Measurements from ENCODE around the gene IL17D.

Gene IL17D

GRCh38 chr13:20699715-20700114 lies 3.8 kb upstream of the IL17D start:
- no peak overlapping the region for H3K4me3 ChIP-seq (ENCODE audit: low read depth, low read length)
- H3K79me2 ChIP-seq (ENCODE audit: control insufficient read depth, insufficient read depth, low read length, poor library complexity), result peaks cover 3% of the 10 kb centered on the region
- H3K79me1 ChIP-seq (ENCODE audit: low read length), result peaks cover 5% of the 10 kb centered on the region
- no peak overlapping the region for H4K91ac ChIP-seq (ENCODE audit: low read depth, low read length)
- no peaks in the 10 kb centered on the region for H3K27me3 ChIP-seq (ENCODE audit: insufficient read depth, low read length)
- no peak overlapping the region for H2AK5ac ChIP-seq (ENCODE audit: low read length)
- no peak overlapping the region for H2AFZ ChIP-seq (ENCODE audit: insufficient read depth, low read length, poor library complexity)
- peak; percentile 32 to 40 for DNase-seq
- no peaks in the 10 kb centered on the region for H3K9me3 ChIP-seq (ENCODE audit: insufficient read depth, low read depth, low read length)
- H3K9ac ChIP-seq (ENCODE audit: low read length), result no peak overlapping the region
- no peak overlapping the region for H3K23ac ChIP-seq (ENCODE audit: low read length)
- H3K18ac ChIP-seq (ENCODE audit: low read length), result no peak overlapping the region
- no peak overlapping the region for H4K8ac ChIP-seq (ENCODE audit: low read depth, low read length)
- H3K14ac ChIP-seq (ENCODE audit: low read length), result no peak overlapping the region
- no peak overlapping the region for H2BK5ac ChIP-seq (ENCODE audit: low read depth, low read length, poor library complexity)
- no peak overlapping the region for H3K27ac ChIP-seq (ENCODE audit: low read depth, low read length)
- peaks cover 0 to 2% of the 10 kb centered on the region in 2 experiments for H3K4me1 ChIP-seq (ENCODE audit: control insufficient read depth in 1 of 2, insufficient read depth in 2 of 2, low read length in 2 of 2)
- no CpG with 5 or more reads among the region's 9 CpGs for WGBS (ENCODE audit: extremely low coverage, insufficient coverage, insufficient read length)
- no peak overlapping the region for H2BK12ac ChIP-seq (ENCODE audit: low read length)
- no peaks in the 10 kb centered on the region for H3K36me3 ChIP-seq (ENCODE audit: control insufficient read depth in 1 of 2, insufficient read depth in 2 of 2, low read length in 2 of 2)
- no peak overlapping the region for H2BK120ac ChIP-seq (ENCODE audit: insufficient read depth, low read length, poor library complexity)
- no peak overlapping the region for H3K4ac ChIP-seq (ENCODE audit: low read depth, low read length)
- no peak overlapping the region for H4K12ac ChIP-seq (ENCODE audit: low read depth, low read length)
- H3K4me2 ChIP-seq (ENCODE audit: low read length), result no peak overlapping the region

GRCh38 chr13:20700288-20700687 lies 3.2 kb upstream of the IL17D start:
- no peak overlapping the region for H3K9ac ChIP-seq (ENCODE audit: low read length)
- H3K14ac ChIP-seq (ENCODE audit: low read length), result no peak overlapping the region
- H4K12ac ChIP-seq (ENCODE audit: low read depth, low read length), result no peak overlapping the region
- H3K4me3 ChIP-seq (ENCODE audit: low read depth, low read length), result no peak overlapping the region
- H3K4ac ChIP-seq (ENCODE audit: low read depth, low read length), result no peak overlapping the region
- H3K36me3 ChIP-seq (ENCODE audit: control insufficient read depth in 1 of 2, insufficient read depth in 2 of 2, low read length in 2 of 2), result no peaks in the 10 kb centered on the region
- peaks cover 3% of the 10 kb centered on the region for H3K79me2 ChIP-seq (ENCODE audit: control insufficient read depth, insufficient read depth, low read length, poor library complexity)
- no peak overlapping the region for H3K4me2 ChIP-seq (ENCODE audit: low read length)
- no peak overlapping the region for H2BK5ac ChIP-seq (ENCODE audit: low read depth, low read length, poor library complexity)
- H2AFZ ChIP-seq (ENCODE audit: insufficient read depth, low read length, poor library complexity), result no peak overlapping the region
- no peaks in the 10 kb centered on the region for H3K9me3 ChIP-seq (ENCODE audit: insufficient read depth, low read depth, low read length)
- H3K4me1 ChIP-seq (ENCODE audit: control insufficient read depth in 1 of 2, insufficient read depth in 2 of 2, low read length in 2 of 2), result peaks cover 0 to 2% of the 10 kb centered on the region in 2 experiments
- no peak overlapping the region for H2BK120ac ChIP-seq (ENCODE audit: insufficient read depth, low read length, poor library complexity)
- no peak overlapping the region for H4K91ac ChIP-seq (ENCODE audit: low read depth, low read length)
- H3K79me1 ChIP-seq (ENCODE audit: low read length), result peaks cover 5% of the 10 kb centered on the region
- H2AK5ac ChIP-seq (ENCODE audit: low read length), result no peak overlapping the region
- no peak overlapping the region for H2BK12ac ChIP-seq (ENCODE audit: low read length)
- no peak for DNase-seq
- H3K27me3 ChIP-seq (ENCODE audit: insufficient read depth, low read length), result no peaks in the 10 kb centered on the region
- H3K27ac ChIP-seq (ENCODE audit: low read depth, low read length), result no peak overlapping the region
- H3K23ac ChIP-seq (ENCODE audit: low read length), result no peak overlapping the region
- no peak overlapping the region for H3K18ac ChIP-seq (ENCODE audit: low read length)
- no CpG with 5 or more reads among the region's 6 CpGs for WGBS (ENCODE audit: extremely low coverage, insufficient coverage, insufficient read length)
- H4K8ac ChIP-seq (ENCODE audit: low read depth, low read length), result no peak overlapping the region

- no peak overlapping the region for H4K8ac ChIP-seq (ENCODE audit: low read depth, low read length)
- H2BK5ac ChIP-seq (ENCODE audit: low read depth, low read length, poor library complexity), result no peak overlapping the region
- H4K91ac ChIP-seq (ENCODE audit: low read depth, low read length), result no peak overlapping the region
- H2AK5ac ChIP-seq (ENCODE audit: low read length), result no peak overlapping the region
- no peak overlapping the region for H3K4ac ChIP-seq (ENCODE audit: low read depth, low read length)
- no peak overlapping the region for H3K27ac ChIP-seq (ENCODE audit: low read depth, low read length)
- H4K12ac ChIP-seq (ENCODE audit: low read depth, low read length), result no peak overlapping the region
- no peaks in the 10 kb centered on the region for H3K27me3 ChIP-seq (ENCODE audit: insufficient read depth, low read length)
- H3K14ac ChIP-seq (ENCODE audit: low read length), result no peak overlapping the region
- no peaks in the 10 kb centered on the region for H3K9me3 ChIP-seq (ENCODE audit: insufficient read depth, low read depth, low read length)
- H3K79me1 ChIP-seq (ENCODE audit: low read length), result peaks cover 5% of the 10 kb centered on the region
- H3K4me1 ChIP-seq (ENCODE audit: control insufficient read depth in 1 of 2, insufficient read depth in 2 of 2, low read length in 2 of 2), result peaks cover 0 to 2% of the 10 kb centered on the region in 2 experiments
- H2AFZ ChIP-seq (ENCODE audit: insufficient read depth, low read length, poor library complexity), result no peak overlapping the region
- no CpG with 5 or more reads among the region's 3 CpGs for WGBS (ENCODE audit: extremely low coverage, insufficient coverage, insufficient read length)
- DNase-seq, result peak in 1 of 2 donors; percentile 30
- H3K4me2 ChIP-seq (ENCODE audit: low read length), result no peak overlapping the region
- H3K9ac ChIP-seq (ENCODE audit: low read length), result no peak overlapping the region
- no peak overlapping the region for H3K23ac ChIP-seq (ENCODE audit: low read length)
- no peaks in the 10 kb centered on the region for H3K36me3 ChIP-seq (ENCODE audit: control insufficient read depth in 1 of 2, insufficient read depth in 2 of 2, low read length in 2 of 2)
- no peak overlapping the region for H3K4me3 ChIP-seq (ENCODE audit: low read depth, low read length)
- H2BK120ac ChIP-seq (ENCODE audit: insufficient read depth, low read length, poor library complexity), result no peak overlapping the region
- H2BK12ac ChIP-seq (ENCODE audit: low read length), result no peak overlapping the region
- no peak overlapping the region for H3K18ac ChIP-seq (ENCODE audit: low read length)
- H3K79me2 ChIP-seq (ENCODE audit: control insufficient read depth, insufficient read depth, low read length, poor library complexity), result peaks cover 3% of the 10 kb centered on the region
Measured at GRCh38 chr13:20701461-20701860, 2.0 kb upstream of the IL17D start.

- WGBS (ENCODE audit: extremely low coverage, insufficient coverage, insufficient read length), result no CpG with 5 or more reads among the region's 9 CpGs
- H2BK12ac ChIP-seq (ENCODE audit: low read length), result no peak overlapping the region
- H2BK120ac ChIP-seq (ENCODE audit: insufficient read depth, low read length, poor library complexity), result no peak overlapping the region
- H3K79me1 ChIP-seq (ENCODE audit: low read length), result peaks cover 5% of the 10 kb centered on the region
- no peaks in the 10 kb centered on the region for H3K9me3 ChIP-seq (ENCODE audit: insufficient read depth, low read depth, low read length)
- H3K79me2 ChIP-seq (ENCODE audit: control insufficient read depth, insufficient read depth, low read length, poor library complexity), result peaks cover 3% of the 10 kb centered on the region
- no peak overlapping the region for H3K4ac ChIP-seq (ENCODE audit: low read depth, low read length)
- H3K4me3 ChIP-seq (ENCODE audit: low read depth, low read length), result no peak overlapping the region
- H3K36me3 ChIP-seq (ENCODE audit: control insufficient read depth in 1 of 2, insufficient read depth in 2 of 2, low read length in 2 of 2), result no peaks in the 10 kb centered on the region
- no peak overlapping the region for H4K91ac ChIP-seq (ENCODE audit: low read depth, low read length)
- no peak overlapping the region for H3K18ac ChIP-seq (ENCODE audit: low read length)
- no peak for DNase-seq
- no peak overlapping the region for H4K8ac ChIP-seq (ENCODE audit: low read depth, low read length)
- no peak overlapping the region for H3K23ac ChIP-seq (ENCODE audit: low read length)
- H3K14ac ChIP-seq (ENCODE audit: low read length), result no peak overlapping the region
- H2AK5ac ChIP-seq (ENCODE audit: low read length), result no peak overlapping the region
- H3K4me1 ChIP-seq (ENCODE audit: control insufficient read depth in 1 of 2, insufficient read depth in 2 of 2, low read length in 2 of 2), result peaks cover 0 to 2% of the 10 kb centered on the region in 2 experiments
- no peak overlapping the region for H2BK5ac ChIP-seq (ENCODE audit: low read depth, low read length, poor library complexity)
- no peak overlapping the region for H3K9ac ChIP-seq (ENCODE audit: low read length)
- no peaks in the 10 kb centered on the region for H3K27me3 ChIP-seq (ENCODE audit: insufficient read depth, low read length)
- peak overlapping the region; percentile 100 for H3K4me2 ChIP-seq (ENCODE audit: low read length)
- no peak overlapping the region for H4K12ac ChIP-seq (ENCODE audit: low read depth, low read length)
- no peak overlapping the region for H2AFZ ChIP-seq (ENCODE audit: insufficient read depth, low read length, poor library complexity)
- no peak overlapping the region for H3K27ac ChIP-seq (ENCODE audit: low read depth, low read length)
Measured at GRCh38 chr13:20702530-20702914, 977 bp upstream of the IL17D start.
